NCI-H2107 treated with DMSO at 0.1 percent for 48 hours (cell line): ENCODE results near the gene SNU13.
"Not testable (repeated sequence)": the region's sequence is repeated elsewhere in the genome, so short reads cannot be mapped to it uniquely, and the experiment has no call there.

ENCODE experiments used
- DNase-seq: peaks from one replicate; lab custom pipeline; 2025; ENCODE audit not compliant: unreplicated experiment; lab: John Stamatoyannopoulos, UW

SNU13 gene

GRCh38 chr22:41688365-41689211 lies at the start of gene SNU13:
SNU13 (minus strand) TSS chr22:41688867; CDS start chr22:41688796, 71 bp downstream.
- peak; percentile 30 for DNase-seq

DNA sequence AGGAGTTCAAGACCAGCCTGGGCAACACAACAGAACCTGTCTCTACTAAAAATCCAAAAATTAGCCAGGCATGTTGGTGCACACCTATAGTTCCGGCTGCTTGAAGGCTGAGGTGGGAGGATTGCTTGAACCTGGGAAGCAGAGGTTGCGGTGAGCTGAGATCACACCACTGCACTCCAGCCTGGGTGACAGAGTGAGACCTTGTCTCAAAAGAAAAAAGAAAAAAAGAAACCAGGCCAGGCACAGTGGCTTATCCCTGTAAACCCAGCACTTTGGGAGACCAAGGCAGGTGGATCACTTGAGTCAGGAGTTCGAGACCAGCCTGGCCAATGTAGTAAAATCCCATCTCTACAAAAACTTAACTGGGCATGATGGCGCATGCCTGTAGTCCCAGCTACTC lies 44.6 kb upstream of the SNU13 start:
- DNase-seq: not testable (repeated sequence)

- DNase-seq: no peak
Observed at GRCh38 chr22:41732096-41732772, 43.6 kb upstream of the SNU13 start.

DNA sequence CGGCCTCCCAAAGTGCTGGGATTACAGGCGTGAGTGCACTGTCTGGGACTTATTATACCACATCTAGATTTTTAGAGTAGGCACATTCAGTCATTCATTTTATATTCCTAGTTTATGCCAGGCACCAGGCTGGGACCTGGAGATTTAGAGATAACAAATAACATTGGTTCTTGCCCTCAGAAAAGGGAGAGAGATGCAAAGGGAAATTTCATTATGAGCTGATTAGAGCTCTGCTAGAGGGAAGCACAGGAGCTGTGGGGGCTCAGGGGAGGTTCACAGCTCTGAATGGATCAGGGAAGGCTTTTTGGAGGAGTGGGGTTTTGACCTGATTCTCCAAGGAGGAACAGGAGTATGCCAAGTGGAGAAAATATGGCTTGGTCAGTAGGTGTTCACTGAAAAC lies 42.9 kb upstream of the SNU13 start:
- DNase-seq: no peak

- DNase-seq: no peak
Observed at GRCh38 chr22:41725510-41726110, 36.9 kb upstream of the SNU13 start.

- DNase-seq: no peak
Observed at GRCh38 chr22:41722496-41722895, 33.8 kb upstream of the SNU13 start.

DNA sequence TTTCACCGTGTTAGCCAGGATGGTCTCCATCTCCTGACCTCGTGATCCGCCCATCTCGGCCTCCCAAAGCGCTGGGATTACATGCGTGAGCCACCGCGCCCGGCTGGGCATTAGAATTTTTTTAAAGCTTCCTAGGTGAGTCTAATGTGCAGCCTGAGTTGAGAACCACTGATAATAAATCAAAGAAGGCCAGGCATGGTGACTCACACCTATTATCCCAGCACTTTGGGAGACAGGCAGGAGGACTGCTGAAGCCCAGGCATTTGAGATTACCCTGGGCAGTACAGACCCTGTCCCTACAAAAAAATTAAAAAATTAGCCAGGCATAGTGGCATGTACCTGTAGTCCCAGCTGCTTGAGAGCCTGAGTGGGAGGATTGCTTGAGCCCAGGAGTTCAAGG lies 24.3 kb upstream of the SNU13 start:
- DNase-seq: no peak

DNA sequence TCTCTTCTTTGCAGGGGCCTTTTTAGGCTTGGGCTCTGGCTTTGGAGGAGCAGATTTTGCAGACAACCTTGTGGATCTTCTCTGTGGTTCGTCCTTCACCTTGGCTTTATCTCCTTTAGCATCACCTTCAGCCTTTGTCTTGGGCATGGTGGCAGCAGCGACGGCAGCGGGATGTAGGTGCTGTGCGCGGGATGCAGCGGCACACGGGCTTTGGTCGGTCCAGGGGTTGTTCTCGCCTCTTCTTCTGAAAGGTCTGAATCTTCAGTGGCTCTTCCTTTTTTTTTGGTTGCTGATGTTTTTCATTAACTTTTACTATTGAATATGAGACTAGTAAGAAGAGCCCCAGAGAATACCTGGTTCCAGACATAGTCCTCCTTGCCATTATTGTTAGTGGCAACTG lies 20.7 kb upstream of the SNU13 start:
- no peak for DNase-seq

DNA sequence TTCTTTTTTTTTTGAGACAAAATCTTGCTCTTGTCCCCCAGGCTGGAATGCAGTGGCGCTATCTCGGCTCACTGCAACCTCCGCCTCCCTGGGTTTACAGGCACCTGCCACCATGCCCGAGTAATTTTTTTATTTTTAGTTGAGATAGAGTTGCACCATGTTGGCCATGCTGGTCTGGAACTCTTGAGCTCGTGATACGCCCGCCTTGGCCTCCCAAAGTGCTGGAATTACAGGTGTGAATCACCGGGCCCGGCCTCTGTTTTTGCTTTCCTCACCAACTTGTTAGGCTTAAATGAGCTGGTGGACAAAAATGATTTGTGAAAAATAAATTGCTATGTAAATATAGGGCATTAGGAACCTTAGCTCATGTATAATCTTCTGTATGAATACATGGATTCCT lies 14.1 kb upstream of the SNU13 start:
- DNase-seq: no peak

DNA sequence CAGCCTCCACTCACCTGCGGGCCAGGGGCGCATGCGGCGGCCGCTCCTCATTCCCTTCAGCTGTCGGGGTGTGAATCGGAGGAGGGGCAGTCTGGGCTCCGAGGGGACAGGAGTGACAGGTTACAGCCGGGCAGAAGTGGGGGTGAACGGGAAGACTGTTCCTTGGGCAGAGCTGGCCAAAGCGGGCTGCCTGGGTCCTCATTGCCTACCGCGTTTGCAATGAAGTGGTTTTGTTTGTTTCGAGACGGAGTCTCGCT lies 11.4 kb upstream of the SNU13 start:
- no peak for DNase-seq

GRCh38 chr22:41699264-41700107 lies 10.8 kb upstream of the SNU13 start, which contains the start of gene MEI1:
MEI1 (plus strand) TSS chr22:41699503; CDS start chr22:41699539, 36 bp downstream.
- no peak for DNase-seq

DNA sequence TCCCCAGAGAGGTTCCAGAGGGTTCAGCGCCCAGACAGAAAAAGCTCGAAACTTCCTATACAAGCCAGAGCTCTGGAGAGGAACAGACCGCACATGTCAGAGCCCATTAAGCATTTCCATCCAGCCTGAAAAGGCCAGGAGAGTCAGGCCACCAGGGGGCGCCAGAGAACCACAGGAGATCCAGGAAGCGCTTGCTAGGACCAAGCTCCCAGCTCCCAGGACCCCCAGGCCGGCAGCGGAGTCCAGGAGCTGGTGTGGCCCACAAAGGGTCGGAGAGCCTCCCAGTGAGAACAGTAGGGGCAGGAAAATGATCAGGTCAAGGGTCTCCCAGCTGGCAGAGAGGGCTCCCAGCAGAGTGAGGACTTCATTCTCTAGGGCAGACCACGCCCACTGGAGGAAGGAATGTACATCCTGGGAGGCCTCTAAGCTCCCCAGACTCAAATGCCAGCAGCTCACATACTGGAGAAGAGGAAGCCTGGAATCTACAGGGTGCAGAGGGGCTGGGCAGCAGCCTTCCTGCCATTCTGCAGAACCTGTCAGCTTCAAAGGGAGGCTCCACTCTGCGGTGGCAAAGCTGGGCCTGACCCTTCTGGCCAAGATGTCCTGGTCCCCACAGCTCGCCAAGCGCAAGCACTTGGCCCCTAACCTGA lies 8.6 kb upstream of the SNU13 start:
- DNase-seq: peak; percentile 49

DNA sequence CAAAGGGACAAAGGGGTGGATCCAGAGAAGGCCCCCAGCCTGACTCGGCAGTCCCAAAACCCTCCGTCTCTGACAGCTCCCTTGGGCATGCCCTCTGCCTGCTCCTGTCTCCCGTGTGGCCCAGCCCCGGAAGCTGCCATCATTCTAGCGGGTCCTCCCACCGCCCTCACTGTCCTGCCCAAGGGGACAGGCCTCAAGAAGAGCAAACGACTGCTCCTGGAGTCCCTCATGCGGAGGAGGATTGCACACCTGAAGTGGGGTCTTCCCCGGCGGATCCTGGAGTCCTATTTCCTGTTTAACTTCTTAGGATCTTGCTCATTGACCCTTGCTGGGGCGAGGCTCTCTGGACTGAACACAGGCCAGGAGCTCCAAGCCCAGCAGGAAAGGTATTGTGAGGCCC lies 8.0 kb upstream of the SNU13 start:
- DNase-seq: no peak

DNA sequence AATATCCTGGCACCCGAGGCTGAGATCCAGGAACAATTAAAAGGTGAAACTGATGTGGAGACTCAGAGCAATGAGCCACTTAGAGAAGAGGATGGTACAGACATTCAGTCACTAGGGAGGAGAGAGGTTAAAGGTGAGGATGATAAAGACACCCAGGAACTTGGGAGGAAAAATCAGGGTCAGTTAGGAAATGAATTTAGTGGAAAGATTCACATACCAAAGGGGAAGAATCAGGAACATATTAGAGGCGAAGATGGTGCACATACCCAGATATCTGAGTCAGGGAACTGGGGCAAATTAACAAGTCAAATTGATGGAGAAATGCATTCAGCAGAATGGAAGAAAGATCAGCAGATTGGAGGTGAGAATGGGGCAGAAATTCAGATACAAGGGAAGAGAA lies 6.5 kb upstream of the SNU13 start:
- no peak for DNase-seq

GRCh38 chr22:41690476-41690875 lies 1.8 kb upstream of the SNU13 start:
- no peak for DNase-seq

DNA sequence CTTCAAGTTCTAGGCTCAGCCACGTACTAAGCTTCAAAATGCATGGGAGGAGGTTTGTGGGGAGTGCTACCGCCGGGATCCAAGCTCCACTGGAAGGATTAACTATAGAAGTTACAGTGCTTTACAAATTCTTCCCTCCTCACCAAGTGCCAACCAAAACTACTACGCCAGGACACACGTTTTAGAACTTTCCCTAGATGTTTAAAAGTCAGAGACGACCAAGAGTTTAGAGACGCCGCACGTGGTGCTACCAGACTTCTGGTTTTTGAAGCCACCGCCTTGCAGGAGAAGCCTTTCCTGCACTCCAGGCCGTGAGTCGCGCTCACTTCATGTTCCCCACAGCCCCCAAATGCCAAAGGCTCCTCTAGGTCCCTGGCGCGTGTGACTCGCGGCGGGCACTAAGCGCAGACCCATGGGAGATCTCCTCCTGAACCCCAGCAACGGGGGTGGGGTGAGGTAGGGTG lies 734 bp downstream of the SNU13 start:
- no peak for DNase-seq

DNA sequence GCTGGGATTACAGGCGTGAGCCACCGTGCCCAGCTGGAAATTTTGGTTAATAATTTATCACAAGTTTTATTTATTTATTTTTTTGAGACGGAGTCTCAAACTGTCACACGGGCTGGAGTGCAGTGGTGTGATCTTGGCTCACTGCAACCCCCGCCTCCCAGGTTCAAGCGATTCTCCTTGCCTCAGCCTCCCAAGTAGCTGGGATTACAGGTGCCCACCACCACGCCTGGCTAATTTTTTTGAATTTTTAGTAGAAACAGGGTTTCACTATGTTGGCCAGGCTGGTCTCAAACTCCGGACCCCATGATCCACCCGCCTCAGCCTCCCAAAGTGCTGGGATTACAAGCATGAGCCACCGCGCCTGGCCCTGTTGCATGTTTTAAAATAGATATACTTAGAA lies 1.8 kb downstream of the SNU13 start:
- DNase-seq: not testable (repeated sequence)

DNA sequence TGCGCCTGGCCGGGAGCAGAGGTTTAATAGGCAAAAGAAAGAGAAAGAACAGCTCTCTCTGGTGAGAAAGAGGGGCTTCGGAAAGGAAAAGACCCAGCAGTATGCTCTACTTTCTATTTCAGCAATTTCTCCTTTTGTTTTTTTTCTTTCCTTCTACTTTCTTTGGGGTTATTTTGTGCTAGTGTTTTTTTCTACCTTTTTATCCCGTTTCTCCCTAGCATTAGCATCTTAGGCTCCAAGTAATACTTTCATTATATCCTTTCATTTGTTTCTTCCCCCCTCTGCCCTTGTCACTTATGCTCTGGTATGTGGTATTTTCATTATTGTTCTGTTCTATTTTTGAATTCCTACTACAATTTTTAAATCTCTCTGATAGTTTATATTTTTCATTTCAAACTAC lies 4.5 kb downstream of the SNU13 start:
- no peak for DNase-seq

DNA sequence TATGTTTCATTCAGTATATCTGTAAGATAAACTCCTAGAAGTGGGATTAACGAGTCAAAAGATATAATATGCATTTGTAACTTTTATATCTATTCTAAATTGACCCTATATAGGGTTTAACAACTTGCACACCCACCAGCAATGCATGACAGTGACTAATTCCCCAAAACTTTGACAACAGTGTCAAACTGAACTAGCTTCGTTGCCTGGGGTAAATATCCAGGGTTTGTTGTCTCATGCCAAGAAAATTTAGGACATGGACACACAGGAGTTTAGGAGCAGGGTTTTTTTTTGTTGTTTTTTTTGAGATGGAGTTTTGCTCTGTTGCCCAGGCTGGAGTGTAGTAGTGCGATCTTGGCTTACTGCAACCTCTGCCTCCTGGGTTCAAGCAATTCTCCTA lies 5.1 kb downstream of the SNU13 start:
- no peak for DNase-seq

DNA sequence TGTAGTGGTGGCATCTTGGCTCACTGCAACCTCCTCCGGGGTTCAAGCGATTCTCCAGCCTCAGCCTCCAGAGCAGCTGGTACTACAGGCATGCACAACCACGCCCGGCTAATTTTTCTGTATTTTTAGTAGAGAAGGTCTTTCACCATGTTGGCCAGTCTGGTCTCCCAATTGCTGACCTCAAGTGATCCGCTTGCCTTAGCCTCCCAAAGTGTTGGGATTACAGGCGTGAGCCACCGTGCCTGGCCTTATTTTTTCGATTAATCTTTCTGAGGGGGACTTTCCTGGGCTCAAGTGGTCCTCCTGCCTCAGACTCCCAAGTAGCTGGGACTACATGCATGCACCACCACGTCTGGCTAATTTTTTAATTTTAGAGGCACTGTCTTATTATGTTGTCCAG lies 5.6 kb downstream of the SNU13 start:
- no peak for DNase-seq
